NT2/D1 (cell line): Measurements from ENCODE around the gene NKAIN1.

ENCODE experiments used
- DNase-seq: peaks from one replicate; pipeline ENCODE4 v3.0.0-alpha.2; 2011; ENCODE audit warnings: low read depth, low spot score
- H3K27me3 ChIP-seq: 2 replicates; pipeline ENCODE4 v1.6.0; 2011; ENCODE audit warnings: mild to moderate bottlenecking; ENCODE audit not compliant: insufficient read length, insufficient read depth
- H3K36me3 ChIP-seq: 2 replicates; pipeline ENCODE4 v1.6.1; 2011; ENCODE audit warnings: mild to moderate bottlenecking, low read length, mixed read lengths; ENCODE audit not compliant: insufficient read depth, insufficient read length
- H3K4me1 ChIP-seq: 2 replicates; pipeline ENCODE4 v1.5.1; 2011; ENCODE audit not compliant: insufficient read depth, insufficient read length
- H3K4me3 ChIP-seq: 2 replicates; pipeline ENCODE4 v1.5.1; 2011; ENCODE audit warnings: low read depth; ENCODE audit not compliant: insufficient read length
- H3K9ac ChIP-seq: 2 replicates; pipeline ENCODE4 v1.6.0; 2011; ENCODE audit warnings: low read depth; ENCODE audit not compliant: insufficient read length
- H3K9me3 ChIP-seq: 2 replicates; pipeline ENCODE4 v1.5.1; 2011; ENCODE audit warnings: mild to moderate bottlenecking, low read length; ENCODE audit not compliant: insufficient read depth
- SUZ12 ChIP-seq: IDR thresholded peaks from 2 replicates; pipeline ENCODE4 v1.6.1; 2011; ENCODE audit not compliant: insufficient read length, insufficient read depth; ENCODE audit errors: extremely low read depth
- YY1 ChIP-seq: IDR thresholded peaks from 2 replicates; pipeline ENCODE4 v1.6.1; 2011; ENCODE audit not compliant: insufficient read length, insufficient read depth
- ZNF274 ChIP-seq: IDR thresholded peaks from 2 replicates; pipeline ENCODE4 v1.6.1; 2011; ENCODE audit warnings: mild to moderate bottlenecking, low read depth, low read length

Gene NKAIN1

DNA sequence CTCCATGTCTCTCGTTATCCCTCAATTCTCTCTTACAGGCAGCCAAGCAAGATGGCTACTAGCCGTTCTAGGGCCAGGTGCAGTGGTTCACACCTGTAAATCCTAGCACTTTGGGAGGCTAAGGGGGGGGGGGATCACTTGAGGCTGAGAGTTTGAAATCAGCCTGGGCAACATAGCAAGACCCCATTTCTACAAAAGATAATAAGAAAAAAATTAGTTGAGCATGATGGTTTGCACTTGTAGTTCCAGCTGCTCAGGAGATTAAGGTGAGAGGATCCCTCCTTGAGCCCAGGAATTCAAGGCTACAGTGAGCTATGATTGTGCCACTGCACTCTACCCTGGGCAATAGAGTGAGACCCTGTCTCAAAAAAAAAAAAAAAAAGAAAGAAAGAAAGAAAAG lies 80.4 kb downstream of the NKAIN1 start:
- no peaks in the 10 kb centered on the region for H3K9me3 ChIP-seq
- no peak for DNase-seq
- H3K36me3 ChIP-seq: peaks cover 22% of the 10 kb centered on the region
- no peak overlapping the region for H3K9ac ChIP-seq
- H3K4me3 ChIP-seq: no peak overlapping the region
- TF ChIP-seq YY1 (no peak), SUZ12 (no peak), ZNF274 (no peak)
- H3K4me1 ChIP-seq: peaks cover 7% of the 10 kb centered on the region
- H3K27me3 ChIP-seq: no peaks in the 10 kb centered on the region

DNA sequence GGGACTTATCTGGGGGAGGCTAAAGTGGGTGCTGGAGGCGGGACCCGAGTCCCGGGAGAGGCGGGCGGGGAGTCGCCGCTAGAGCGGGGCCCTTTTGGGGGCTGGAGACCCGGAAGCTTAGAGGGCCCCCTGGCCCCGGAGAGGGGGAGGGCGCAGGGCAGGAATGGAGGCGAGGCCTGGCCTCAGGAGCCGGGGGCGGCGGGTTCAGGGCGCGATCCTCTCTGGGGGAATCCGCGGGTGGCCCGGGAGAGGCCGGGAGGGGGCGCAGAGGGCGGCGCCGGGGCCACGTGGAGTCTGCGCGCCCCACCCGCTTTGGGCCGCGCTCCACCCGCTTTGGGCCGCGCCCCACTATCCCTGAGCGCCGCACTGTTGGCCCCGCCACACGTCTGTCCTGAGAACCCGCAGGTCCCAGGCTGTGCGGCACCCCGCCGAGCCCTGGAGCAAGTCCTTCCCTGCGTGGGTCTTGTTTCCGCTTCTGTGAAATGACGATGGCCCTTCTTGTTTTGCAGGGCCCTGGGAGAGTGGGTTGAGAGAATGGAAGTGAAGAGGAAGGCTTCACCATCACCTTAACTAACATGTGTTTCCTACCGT lies 84.4 kb downstream of the NKAIN1 start:
- peaks cover 5% of the 10 kb centered on the region for H3K4me1 ChIP-seq
- no peaks in the 10 kb centered on the region for H3K27me3 ChIP-seq
- H3K9me3 ChIP-seq: no peaks in the 10 kb centered on the region
- H3K4me3 ChIP-seq: peak overlapping the region; percentile 50
- H3K36me3 ChIP-seq: peaks cover 22% of the 10 kb centered on the region
- TF ChIP-seq ZNF274 (no peak), YY1 (no peak), SUZ12 (no peak)
- peak overlapping the region; percentile 81 for H3K9ac ChIP-seq
- peak; percentile 62 for DNase-seq

DNA sequence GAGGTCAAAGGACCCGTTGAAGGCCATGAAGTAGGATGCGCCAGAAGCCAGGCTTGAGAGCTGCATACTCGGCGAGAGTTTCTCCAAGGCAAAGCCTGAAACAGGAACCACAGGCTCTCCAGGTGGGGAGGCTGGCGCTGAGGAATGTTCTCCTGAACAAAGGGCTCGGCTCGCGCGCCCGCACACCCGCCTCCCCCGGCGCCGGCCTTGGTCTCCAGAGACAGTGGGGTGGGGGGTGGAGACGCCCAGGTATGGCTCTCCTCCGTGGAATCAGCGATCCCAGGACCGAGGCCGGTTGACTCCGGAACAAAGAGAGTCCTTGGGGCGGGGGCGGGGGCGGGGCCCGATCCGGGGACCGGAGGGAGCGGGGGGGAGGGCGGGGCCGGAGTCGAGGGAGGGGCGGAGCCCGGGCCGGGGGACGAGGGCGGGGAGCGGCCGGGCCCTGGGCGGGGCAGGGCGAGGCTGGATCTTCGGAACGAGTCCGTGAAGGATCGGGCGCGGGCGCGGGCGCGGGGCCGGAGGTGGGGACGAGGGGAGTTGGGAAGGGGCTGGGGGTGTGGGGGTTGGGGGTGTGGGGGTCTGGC lies 85.0 kb downstream of the NKAIN1 start:
- Histone ChIP-seq H3K9ac (peak overlapping the region; percentile 81), H3K4me3 (peak overlapping the region; percentile 50), H3K4me1 (peaks cover 3% of the 10 kb centered on the region), H3K27me3 (no peaks in the 10 kb centered on the region), H3K9me3 (no peaks in the 10 kb centered on the region), H3K36me3 (peaks cover 22% of the 10 kb centered on the region)
- peak; percentile 87 for DNase-seq
- TF ChIP-seq SUZ12 (no peak), ZNF274 (no peak), YY1 (no peak)

DNA sequence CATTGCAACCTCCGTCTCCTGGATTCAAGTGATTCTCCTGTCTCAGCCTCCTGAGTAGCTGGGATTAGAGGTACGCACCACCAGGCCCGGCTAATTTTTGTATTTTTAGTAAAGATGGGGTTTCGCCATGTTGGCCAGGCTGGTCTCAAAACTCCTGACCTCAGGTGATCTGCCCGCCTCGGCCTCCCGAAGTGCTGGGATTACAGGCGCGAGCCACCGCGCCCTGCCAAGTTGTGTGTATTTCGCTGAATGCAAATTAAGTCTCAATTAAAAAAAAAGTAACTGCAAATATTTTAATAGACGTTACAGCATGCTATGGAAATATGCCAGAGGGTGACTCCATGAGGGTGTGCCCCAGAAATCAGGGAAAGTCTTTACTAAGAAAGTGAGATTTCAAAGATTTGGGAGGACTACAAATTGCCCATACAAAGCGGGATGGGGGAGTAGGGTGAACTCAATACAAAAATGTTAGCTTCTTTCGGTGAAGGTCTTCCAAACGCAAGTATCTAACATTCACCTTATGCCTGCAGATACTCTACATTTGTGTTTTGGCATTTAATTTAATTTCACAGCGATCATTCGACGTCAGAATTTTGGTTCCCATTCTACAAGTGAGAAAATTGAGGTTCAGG lies 85.6 kb downstream of the NKAIN1 start:
- H3K9ac ChIP-seq: peak overlapping the region; percentile 39
- no peaks in the 10 kb centered on the region for H3K27me3 ChIP-seq
- H3K4me1 ChIP-seq: peaks cover 2% of the 10 kb centered on the region
- no peaks in the 10 kb centered on the region for H3K9me3 ChIP-seq
- H3K36me3 ChIP-seq: peaks cover 22% of the 10 kb centered on the region
- TF ChIP-seq ZNF274: no peak
- no peak for TF ChIP-seq SUZ12
- no peak for TF ChIP-seq YY1
- DNase-seq: no peak
- H3K4me3 ChIP-seq: peak overlapping the region; percentile 34

DNA sequence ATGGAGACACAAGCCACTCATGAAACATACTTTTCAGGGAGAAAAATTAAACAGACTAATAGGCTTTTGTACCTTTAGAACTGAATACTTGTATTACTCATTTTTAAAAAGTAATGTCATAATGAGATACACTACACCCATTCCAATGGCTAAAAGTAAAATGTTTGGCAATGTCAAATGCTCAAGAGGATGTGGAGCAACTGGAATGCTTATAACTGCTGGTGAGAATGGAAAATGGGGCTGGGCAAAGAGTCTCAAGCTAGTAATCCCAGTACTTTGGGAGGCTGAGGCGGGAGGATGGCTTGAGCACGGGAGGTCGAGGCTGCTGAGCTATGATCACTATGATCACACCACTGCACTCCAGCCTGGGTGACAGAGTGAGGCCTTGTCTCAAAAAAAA lies 86.3 kb downstream of the NKAIN1 start:
- Histone ChIP-seq H3K9ac (no peak overlapping the region), H3K4me1 (peaks cover 2% of the 10 kb centered on the region), H3K4me3 (no peak overlapping the region), H3K9me3 (no peaks in the 10 kb centered on the region), H3K36me3 (peaks cover 22% of the 10 kb centered on the region), H3K27me3 (no peaks in the 10 kb centered on the region)
- DNase-seq: no peak
- TF ChIP-seq YY1: no peak

DNA sequence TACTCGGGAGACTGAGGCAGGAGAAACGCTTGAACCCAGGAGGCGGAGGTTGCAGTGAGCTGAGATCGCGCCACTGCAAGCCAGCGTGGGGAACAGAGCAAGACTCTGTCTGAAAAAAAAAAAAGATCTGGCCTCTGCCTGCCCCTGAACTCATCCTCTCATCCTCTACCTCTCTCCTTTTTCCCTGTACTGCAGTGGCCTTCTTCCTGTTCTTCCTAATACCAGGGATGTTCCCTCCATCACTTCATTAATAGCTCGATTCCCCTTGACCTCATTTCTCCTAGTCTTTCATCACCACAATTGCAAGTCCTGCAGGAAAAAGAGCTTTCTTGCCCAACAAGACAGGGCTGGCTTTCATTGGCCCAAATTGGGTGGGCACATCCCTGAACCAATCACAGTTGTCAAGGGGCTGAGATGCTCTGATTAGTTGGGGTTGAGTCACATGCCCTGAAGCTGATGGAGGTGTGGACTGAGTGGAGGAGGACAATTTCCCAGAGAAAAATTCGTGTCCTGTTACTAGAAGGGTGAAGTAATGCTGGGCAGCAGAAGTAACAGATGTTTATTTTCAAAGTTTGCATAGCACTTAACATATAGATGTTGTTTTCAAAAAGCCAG lies 87.4 kb downstream of the NKAIN1 start:
- no peaks in the 10 kb centered on the region for H3K9me3 ChIP-seq
- DNase-seq: no peak
- H3K36me3 ChIP-seq: peaks cover 15% of the 10 kb centered on the region
- no peaks in the 10 kb centered on the region for H3K27me3 ChIP-seq
- no peak for TF ChIP-seq YY1
- no peak for TF ChIP-seq ZNF274
- TF ChIP-seq SUZ12: no peak
- no peak overlapping the region for H3K9ac ChIP-seq
- H3K4me1 ChIP-seq: peaks cover 2% of the 10 kb centered on the region
- no peak overlapping the region for H3K4me3 ChIP-seq

DNA sequence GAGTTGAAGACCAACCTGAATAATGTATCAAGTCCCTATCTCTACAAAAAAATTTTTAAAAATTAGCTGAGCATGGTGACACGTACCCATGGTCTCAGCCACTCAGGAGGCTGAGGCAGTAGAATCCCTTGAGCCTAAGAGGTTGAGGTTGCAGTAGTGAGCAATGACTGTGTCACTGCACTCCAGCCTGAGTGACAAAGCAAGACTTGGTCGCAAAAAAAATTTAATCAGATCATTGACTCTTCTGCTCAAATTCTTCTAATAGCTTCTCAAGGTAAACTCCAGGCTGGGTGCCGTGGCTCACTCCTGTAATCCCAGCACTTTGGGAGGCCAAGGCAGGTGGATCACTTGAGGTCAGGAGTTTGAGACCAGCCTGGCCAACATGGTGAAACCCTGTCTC lies 88.3 kb downstream of the NKAIN1 start:
- peaks cover 9% of the 10 kb centered on the region for H3K36me3 ChIP-seq
- H3K9ac ChIP-seq: no peak overlapping the region
- peaks cover 4% of the 10 kb centered on the region for H3K4me1 ChIP-seq
- DNase-seq: no peak
- TF ChIP-seq SUZ12 (no peak), YY1 (no peak), ZNF274 (no peak)
- no peaks in the 10 kb centered on the region for H3K9me3 ChIP-seq
- no peaks in the 10 kb centered on the region for H3K27me3 ChIP-seq
- H3K4me3 ChIP-seq: no peak overlapping the region
